GM12878 (cell line): ENCODE results near the gene SYNRG. TPM values are rescaled to one million over a fixed set of nuclear protein-coding genes. Genes with fewer than 3 reads are reported as not detected.

ENCODE experiments used
- ATAC-seq: fragments of 200-7000 bp; cut with Tn5 transposase; 3 replicates; pipeline ENCODE4 v1.9.1; 2020; ENCODE audit warnings: mild to moderate bottlenecking, moderate library complexity
- BruUV-seq: library from RNA; stranded (reverse); fragments of 400-500 nt; replicated peaks from 2 replicates; lab custom pipeline; 2021; lab: Mats Ljungman, UMichigan
- CTCF ChIA-PET: fragments of 300-600 bp; sonication (Branson Sonifier 250); formaldehyde crosslinking; extraction: SDS; loops from one replicate; lab custom pipeline; 2021; ENCODE audit warnings: inconsistent platforms; lab: Yijun Ruan, JAX
- POLR2A ChIA-PET: fragments of 350-600 bp; formaldehyde crosslinking; extraction: SDS; loops from one replicate; lab custom pipeline; 2021; ENCODE audit warnings: inconsistent platforms; lab: Charles Lee
- RAD21 ChIA-PET: fragments of 300-600 bp; sonication (Branson Sonifier 250); formaldehyde crosslinking; loops from one replicate; lab custom pipeline; 2023; ENCODE audit warnings: antibody characterized with exemption; ENCODE audit not compliant: unreplicated experiment; lab: Charles Lee
- SMC1A ChIA-PET: fragments of 300-600 bp; sonication (Branson Sonifier 250); formaldehyde crosslinking; loops from one replicate; lab custom pipeline; 2023; ENCODE audit not compliant: unreplicated experiment, uncharacterized antibody; lab: Charles Lee
- DNase-seq: peaks from one replicate; pipeline ENCODE4 v3.0.0-alpha.2; 2011; ENCODE audit warnings: low read depth, low spot score
- FAIRE-seq: peaks from 3 replicates; lab custom pipeline; 2011; peaks lifted over from hg19 to GRCh38; lab: Jason Lieb, UNC
- H2AFZ ChIP-seq: 2 replicates; pipeline ENCODE4 v1.6.0; 2011; ENCODE audit warnings: low read depth, low read length, control low read depth; ENCODE audit not compliant: control insufficient read depth
- H3K27ac ChIP-seq: 2 replicates; pipeline ENCODE4 v1.5.1; 2011; ENCODE audit warnings: control low read depth; ENCODE audit not compliant: control insufficient read depth, insufficient read depth
- H3K27me3 ChIP-seq, 2 experiments: replicated peaks in 1 of 2; 2 replicates each; pipeline versions ENCODE4 v1.6.0 to v1.6.1; 2011; ENCODE audit warnings: low read length in 1 of 2; ENCODE audit not compliant: control insufficient read depth in 2 of 2, insufficient read depth in 2 of 2
- H3K36me3 ChIP-seq, 2 experiments: 2 replicates each; pipeline ENCODE4 v1.5.1; 2011; ENCODE audit warnings: low read length in 1 of 2; ENCODE audit not compliant: control insufficient read depth in 2 of 2, insufficient read depth in 2 of 2
- H3K4me1 ChIP-seq: 2 replicates; pipeline ENCODE4 v1.6.1; 2011; ENCODE audit warnings: mild to moderate bottlenecking, low read length, moderate library complexity, mixed read lengths; ENCODE audit not compliant: control insufficient read depth, insufficient read depth
- H3K4me2 ChIP-seq: 2 replicates; pipeline ENCODE4 v1.6.0; 2011; ENCODE audit warnings: control low read depth; ENCODE audit not compliant: control insufficient read depth, insufficient read depth
- H3K4me3 ChIP-seq: fragments of 200-600 bp; sonication (generic); 2 replicates; pipeline ENCODE4 v1.5.1; 2016
- H3K79me2 ChIP-seq: 2 replicates; pipeline ENCODE4 v1.6.0; 2011; ENCODE audit warnings: low read length; ENCODE audit not compliant: control insufficient read depth, insufficient read depth
- H3K9ac ChIP-seq: 2 replicates; pipeline ENCODE4 v1.8.0; 2011; ENCODE audit warnings: low read length, control low read depth, mixed read lengths; ENCODE audit not compliant: control insufficient read depth, insufficient read depth
- H3K9me3 ChIP-seq: replicated peaks from 3 replicates; pipeline ENCODE4 v1.5.1; 2011; ENCODE audit warnings: mild to moderate bottlenecking, low read length; ENCODE audit not compliant: control insufficient read depth, insufficient read depth
- H4K20me1 ChIP-seq: 2 replicates; pipeline ENCODE4 v1.6.0; 2011; ENCODE audit not compliant: control insufficient read depth, insufficient read depth
- BHLHE40 ChIP-seq, 2 experiments: fragments of 450-650 bp in 1 of 2; IDR thresholded peaks; 2 replicates each; pipeline ENCODE4 v1.6.1; 2011 to 2017; ENCODE audit warnings: low read depth in 2 of 2, borderline replicate concordance in 1 of 2, improper control_type of control experiment in 1 of 2, low read length in 1 of 2, mild to moderate bottlenecking in 1 of 2
- GABPA ChIP-seq: IDR thresholded peaks from 2 replicates; pipeline ENCODE4 v1.6.1; 2014; ENCODE audit warnings: antibody characterized with exemption, low read depth, mild to moderate bottlenecking, inconsistent platforms
- GATAD2B ChIP-seq: fragments of 450-650 bp; conservative IDR thresholded peaks from 2 replicates; pipeline ENCODE4 v1.6.1; 2017; ENCODE audit warnings: low read depth, mild to moderate bottlenecking, moderate library complexity
- HDGF ChIP-seq: fragments of 450-650 bp; IDR thresholded peaks from 2 replicates; pipeline ENCODE4 v1.6.1; 2016; ENCODE audit warnings: antibody characterized with exemption
- KLF5 ChIP-seq: fragments of 450-650 bp; IDR thresholded peaks from 2 replicates; pipeline ENCODE4 v1.6.1; 2014; ENCODE audit warnings: mild to moderate bottlenecking; ENCODE audit not compliant: partially characterized antibody
- MEF2B ChIP-seq: fragments of 450-650 bp; IDR thresholded peaks from 2 replicates; pipeline ENCODE4 v1.6.1; 2018; ENCODE audit warnings: mild to moderate bottlenecking, moderate library complexity; ENCODE audit not compliant: partially characterized antibody, poor library complexity, severe bottlenecking
- NFXL1 ChIP-seq: fragments of 450-650 bp; IDR thresholded peaks from 2 replicates; pipeline ENCODE4 v1.6.1; 2017; ENCODE audit warnings: antibody characterized with exemption, mild to moderate bottlenecking, borderline replicate concordance
- NR2C1 ChIP-seq: fragments of 450-650 bp; IDR thresholded peaks from 2 replicates; pipeline ENCODE4 v1.6.1; 2017; ENCODE audit warnings: antibody characterized with exemption, mild to moderate bottlenecking, moderate library complexity
- RUNX3 ChIP-seq: IDR thresholded peaks from 2 replicates; pipeline ENCODE4 v1.6.1; 2012; ENCODE audit warnings: low read length, inconsistent platforms
- WGBS: methylation state at CpG from one replicate; pipeline ENCODE4 v1.1.6; 2016; ENCODE audit warnings: low lambda C conversion rate; ENCODE audit not compliant: insufficient replicate concordance, insufficient coverage; ENCODE audit errors: missing lambda C conversion rate; 5-methylcytosine and 5-hydroxymethylcytosine counted together
- in situ Hi-C: fragments of 300-500 bp; cut with MboI; formaldehyde crosslinking; loops from 9 replicates; pipeline ENCODE4 v1.14.3; 2018; ENCODE audit warnings: mixed read lengths
- intact Hi-C: fragments of 100-400 bp; cut with micrococcal nuclease; formaldehyde crosslinking; loops from one replicate; pipeline ENCODE4 v1.14.2; 2022; ENCODE audit not compliant: unreplicated experiment
- polyA plus RNA-seq, 11 experiments: library from polyadenylated mRNA; depleted of rRNA in 4 of 11; unstranded in 6 of 11; stranded (reverse) in 5 of 11; fragments of >200 nt; fragmentation: Nextera tagmentation in 4 of 11; fragmentation: Illumina TruSeq in 1 of 11; extraction: Ambion mirVana in 4 of 11; extraction: Trizol in 1 of 11; gene quantifications; 1 replicate in 1 of 11; 2 replicates in 10 of 11; pipeline versions ENCODE4 v1.2.1 to v1.2.3, GENCODE V29; 2011 to 2016; ENCODE audit warnings: inconsistent platforms in 2 of 11, missing spikeins in 2 of 11, low read depth in 1 of 11
- total RNA-seq, 4 experiments: library from RNA; depleted of rRNA in 3 of 4; stranded (reverse); fragments of >200 nt in 3 of 4; fragmentation: Illumina TruSeq in 1 of 4; extraction: Trizol in 1 of 4; gene quantifications; 2 replicates each; pipeline versions ENCODE4 v1.2.1 to v1.2.3, GENCODE V29; 2013 to 2021
- TF ChIP-seq, protein P1 (sequence below): fragments of 450-650 bp; IDR thresholded peaks from 2 replicates; pipeline ENCODE4 v1.6.1; 2017; ENCODE audit warnings: mild to moderate bottlenecking, moderate library complexity
- TF ChIP-seq, protein P2 (sequence below): IDR thresholded peaks from 2 replicates; pipeline ENCODE4 v1.6.1; 2012; ENCODE audit warnings: low read depth, low read length, improper control_type of control experiment
- TF ChIP-seq, protein P3 (sequence below): IDR thresholded peaks from 2 replicates; pipeline ENCODE4 v1.6.1; 2012; ENCODE audit warnings: mild to moderate bottlenecking, low read depth, low read length

Gene SYNRG
- total and polyA plus RNA-seq, 10 of the 15 experiments (the other 5 are each of a cell fraction or from before 2014, with no cell fraction given), result 5.2 to 40.4 (median 26.7) TPM

DNA sequence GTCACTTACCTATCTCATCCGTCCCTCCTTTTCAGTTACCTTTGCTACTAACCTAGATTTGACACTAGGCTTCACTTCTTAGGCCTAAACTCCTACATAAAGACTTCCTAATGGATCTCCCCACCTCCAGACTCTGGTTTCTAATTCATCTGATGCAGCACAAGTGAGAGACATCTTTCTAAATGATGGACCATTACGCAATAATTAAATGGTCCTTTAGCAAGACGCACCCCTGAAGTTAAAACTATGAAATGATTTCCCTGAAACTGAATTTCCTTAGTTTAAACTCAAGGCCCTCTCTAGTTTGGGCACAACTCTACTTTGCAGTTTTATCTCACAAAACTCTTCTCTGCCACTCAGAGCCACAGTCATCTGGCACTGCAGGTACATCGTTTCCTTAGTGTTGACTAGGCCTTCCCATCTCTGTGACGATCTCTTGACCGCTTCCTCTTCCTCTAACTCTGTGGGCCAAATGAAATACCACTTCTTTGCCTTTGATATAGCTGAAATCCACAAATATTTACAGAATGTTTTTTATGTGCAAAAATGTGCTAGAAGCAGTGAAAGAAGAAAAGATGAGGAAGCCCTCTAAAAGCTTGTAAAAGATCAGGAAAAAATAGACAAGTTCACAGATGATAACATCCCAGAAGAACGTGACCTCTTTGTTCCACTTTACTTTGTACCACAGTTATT lies 3.3 kb downstream of the SYNRG start (continued):
- TF ChIP-seq, protein P1, sequence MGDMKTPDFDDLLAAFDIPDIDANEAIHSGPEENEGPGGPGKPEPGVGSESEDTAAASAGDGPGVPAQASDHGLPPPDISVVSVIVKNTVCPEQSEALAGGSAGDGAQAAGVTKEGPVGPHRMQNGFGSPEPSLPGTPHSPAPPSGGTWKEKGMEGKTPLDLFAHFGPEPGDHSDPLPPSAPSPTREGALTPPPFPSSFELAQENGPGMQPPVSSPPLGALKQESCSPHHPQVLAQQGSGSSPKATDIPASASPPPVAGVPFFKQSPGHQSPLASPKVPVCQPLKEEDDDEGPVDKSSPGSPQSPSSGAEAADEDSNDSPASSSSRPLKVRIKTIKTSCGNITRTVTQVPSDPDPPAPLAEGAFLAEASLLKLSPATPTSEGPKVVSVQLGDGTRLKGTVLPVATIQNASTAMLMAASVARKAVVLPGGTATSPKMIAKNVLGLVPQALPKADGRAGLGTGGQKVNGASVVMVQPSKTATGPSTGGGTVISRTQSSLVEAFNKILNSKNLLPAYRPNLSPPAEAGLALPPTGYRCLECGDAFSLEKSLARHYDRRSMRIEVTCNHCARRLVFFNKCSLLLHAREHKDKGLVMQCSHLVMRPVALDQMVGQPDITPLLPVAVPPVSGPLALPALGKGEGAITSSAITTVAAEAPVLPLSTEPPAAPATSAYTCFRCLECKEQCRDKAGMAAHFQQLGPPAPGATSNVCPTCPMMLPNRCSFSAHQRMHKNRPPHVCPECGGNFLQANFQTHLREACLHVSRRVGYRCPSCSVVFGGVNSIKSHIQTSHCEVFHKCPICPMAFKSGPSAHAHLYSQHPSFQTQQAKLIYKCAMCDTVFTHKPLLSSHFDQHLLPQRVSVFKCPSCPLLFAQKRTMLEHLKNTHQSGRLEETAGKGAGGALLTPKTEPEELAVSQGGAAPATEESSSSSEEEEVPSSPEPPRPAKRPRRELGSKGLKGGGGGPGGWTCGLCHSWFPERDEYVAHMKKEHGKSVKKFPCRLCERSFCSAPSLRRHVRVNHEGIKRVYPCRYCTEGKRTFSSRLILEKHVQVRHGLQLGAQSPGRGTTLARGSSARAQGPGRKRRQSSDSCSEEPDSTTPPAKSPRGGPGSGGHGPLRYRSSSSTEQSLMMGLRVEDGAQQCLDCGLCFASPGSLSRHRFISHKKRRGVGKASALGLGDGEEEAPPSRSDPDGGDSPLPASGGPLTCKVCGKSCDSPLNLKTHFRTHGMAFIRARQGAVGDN, result peak; percentile 38; the same call in 1 of the 2 replicates
- TF ChIP-seq RUNX3 (peak; percentile 45), BHLHE40 (IDR thresholded peaks at IDR 0.05; ENCODE audit: borderline replicate concordance in 1 of 2, low read depth in 2 of 2, low read length in 1 of 2) (peak; percentile 11 to 26; a peak in 1 of 4 replicates), HDGF (no peak), GABPA (peak; percentile 44; the same call in 1 of the 2 replicates)
- TF ChIP-seq, all 136 proteins: peak for 9

DNA sequence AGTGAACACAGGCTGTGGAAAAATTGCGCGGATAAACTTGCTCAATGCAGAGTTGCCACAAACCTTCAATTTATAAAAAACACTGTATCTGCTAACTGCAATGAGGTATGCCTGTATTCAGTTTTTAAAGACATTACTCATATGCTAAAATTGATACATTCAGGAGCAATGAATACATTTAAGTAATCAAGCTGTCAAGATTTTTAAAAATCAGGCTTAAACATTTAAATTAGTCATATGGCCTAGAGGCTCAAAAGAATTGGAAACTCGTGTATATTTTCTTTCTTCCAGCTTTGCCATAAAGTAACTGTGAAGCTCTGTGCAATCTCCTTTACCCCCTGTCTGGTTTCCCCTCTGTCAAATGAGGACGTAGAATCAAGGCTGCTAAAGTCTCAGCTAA lies 4.1 kb downstream of the SYNRG start:
- ChIA-PET POLR2A (no interaction called here), SMC1A (interaction anchor here (0.6 to 3.4 kb wide), 4 partner anchors 11 to 190 kb away, joined by 3 to 12 read pairs (median 4); no protein-coding TSS in a partner anchor), CTCF (interaction anchor here (1.0 to 2.3 kb wide), 7 partner anchors 9 to 1002 kb away, joined by 3 to 10 read pairs (median 3); no protein-coding TSS in a partner anchor), RAD21 (interaction anchor here (0.5 kb wide), 1 partner anchor 478 kb away, joined by 3 read pairs; no protein-coding TSS in a partner anchor)
- ATAC-seq, result no peak
- Histone ChIP-seq H3K4me1 (peaks cover 8% of the 10 kb centered on the region; the same call in 1 of the 2 replicates), H3K4me3 (no peak overlapping the region), H3K9me3 (peaks cover 5% of the 10 kb centered on the region; the same call in 2 of the 3 replicates), H3K36me3 (no peaks in the 10 kb centered on the region; a peak in 1 of 4 replicates), H3K27me3 (no peaks in the 10 kb centered on the region), H3K9ac (no peak overlapping the region), H3K4me2 (no peak overlapping the region), H2AFZ (no peak overlapping the region), H3K27ac (no peak overlapping the region), H4K20me1 (no peaks in the 10 kb centered on the region; the same call in 1 of the 2 replicates), H3K79me2 (peaks cover 56% of the 10 kb centered on the region)
- FAIRE-seq, result no peak
- in situ Hi-C loops, result loop anchor here (25.0 kb wide), 1 partner anchor 1832 kb away; no protein-coding TSS in a partner anchor
- no TSS peak for BruUV-seq
- intact Hi-C loops, result loop anchor here (5.0 kb wide), 1 partner anchor 187 kb away; no protein-coding TSS in a partner anchor
- 64% methylated on average over 4 of the region's 4 CpGs for WGBS
- DNase-seq, result no peak
- TF ChIP-seq GATAD2B (no peak), NR2C1 (no peak), KLF5 (no peak), MEF2B (no peak), NFXL1 (no peak)
- TF ChIP-seq, protein P2, sequence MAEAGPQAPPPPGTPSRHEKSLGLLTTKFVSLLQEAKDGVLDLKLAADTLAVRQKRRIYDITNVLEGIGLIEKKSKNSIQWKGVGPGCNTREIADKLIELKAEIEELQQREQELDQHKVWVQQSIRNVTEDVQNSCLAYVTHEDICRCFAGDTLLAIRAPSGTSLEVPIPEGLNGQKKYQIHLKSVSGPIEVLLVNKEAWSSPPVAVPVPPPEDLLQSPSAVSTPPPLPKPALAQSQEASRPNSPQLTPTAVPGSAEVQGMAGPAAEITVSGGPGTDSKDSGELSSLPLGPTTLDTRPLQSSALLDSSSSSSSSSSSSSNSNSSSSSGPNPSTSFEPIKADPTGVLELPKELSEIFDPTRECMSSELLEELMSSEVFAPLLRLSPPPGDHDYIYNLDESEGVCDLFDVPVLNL, result no peak
- TF ChIP-seq, protein P3, sequence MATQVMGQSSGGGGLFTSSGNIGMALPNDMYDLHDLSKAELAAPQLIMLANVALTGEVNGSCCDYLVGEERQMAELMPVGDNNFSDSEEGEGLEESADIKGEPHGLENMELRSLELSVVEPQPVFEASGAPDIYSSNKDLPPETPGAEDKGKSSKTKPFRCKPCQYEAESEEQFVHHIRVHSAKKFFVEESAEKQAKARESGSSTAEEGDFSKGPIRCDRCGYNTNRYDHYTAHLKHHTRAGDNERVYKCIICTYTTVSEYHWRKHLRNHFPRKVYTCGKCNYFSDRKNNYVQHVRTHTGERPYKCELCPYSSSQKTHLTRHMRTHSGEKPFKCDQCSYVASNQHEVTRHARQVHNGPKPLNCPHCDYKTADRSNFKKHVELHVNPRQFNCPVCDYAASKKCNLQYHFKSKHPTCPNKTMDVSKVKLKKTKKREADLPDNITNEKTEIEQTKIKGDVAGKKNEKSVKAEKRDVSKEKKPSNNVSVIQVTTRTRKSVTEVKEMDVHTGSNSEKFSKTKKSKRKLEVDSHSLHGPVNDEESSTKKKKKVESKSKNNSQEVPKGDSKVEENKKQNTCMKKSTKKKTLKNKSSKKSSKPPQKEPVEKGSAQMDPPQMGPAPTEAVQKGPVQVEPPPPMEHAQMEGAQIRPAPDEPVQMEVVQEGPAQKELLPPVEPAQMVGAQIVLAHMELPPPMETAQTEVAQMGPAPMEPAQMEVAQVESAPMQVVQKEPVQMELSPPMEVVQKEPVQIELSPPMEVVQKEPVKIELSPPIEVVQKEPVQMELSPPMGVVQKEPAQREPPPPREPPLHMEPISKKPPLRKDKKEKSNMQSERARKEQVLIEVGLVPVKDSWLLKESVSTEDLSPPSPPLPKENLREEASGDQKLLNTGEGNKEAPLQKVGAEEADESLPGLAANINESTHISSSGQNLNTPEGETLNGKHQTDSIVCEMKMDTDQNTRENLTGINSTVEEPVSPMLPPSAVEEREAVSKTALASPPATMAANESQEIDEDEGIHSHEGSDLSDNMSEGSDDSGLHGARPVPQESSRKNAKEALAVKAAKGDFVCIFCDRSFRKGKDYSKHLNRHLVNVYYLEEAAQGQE, result no peak
